Small intestine (tissue), 7 donors: ENCODE data around the gene FUOM. TPM values are rescaled to one million over a fixed set of nuclear protein-coding genes. Genes with fewer than 3 reads are reported as not detected.

Experiments
- DNase-seq, 2 donors: peaks; one replicate each; pipeline versions ENCODE4 v3.0.0 to v3.0.0-alpha.2; 2013
- FAIRE-seq: peaks from 2 replicates; lab custom pipeline; 2012; peaks lifted over from hg19 to GRCh38; lab: Jason Lieb, UNC
- H3K27ac ChIP-seq, 3 donors: one replicate each; pipeline ENCODE4 v1.5.1; 2013; ENCODE audit warnings: low read length in 2 of 3, mild to moderate bottlenecking in 2 of 3, control low read depth in 1 of 3, inconsistent platforms in 1 of 3, low read depth in 1 of 3, moderate library complexity in 1 of 3
- H3K27me3 ChIP-seq, 3 donors: one replicate each; pipeline ENCODE4 v1.6.1; 2013; ENCODE audit warnings: low read length in 3 of 3, inconsistent platforms in 1 of 3; ENCODE audit not compliant: control insufficient read depth in 3 of 3, insufficient read depth in 3 of 3
- H3K36me3 ChIP-seq, 3 donors: one replicate each; pipeline ENCODE4 v1.6.1; 2013; ENCODE audit warnings: low read length in 3 of 3, inconsistent platforms in 1 of 3, low read depth in 1 of 3, mild to moderate bottlenecking in 1 of 3, moderate library complexity in 1 of 3; ENCODE audit not compliant: control insufficient read depth in 3 of 3, insufficient read depth in 2 of 3
- H3K4me1 ChIP-seq, 3 donors: one replicate each; pipeline ENCODE4 v1.6.1; 2013; ENCODE audit warnings: low read length in 2 of 3, inconsistent platforms in 1 of 3, low read depth in 1 of 3, mild to moderate bottlenecking in 1 of 3, moderate library complexity in 1 of 3; ENCODE audit not compliant: control insufficient read depth in 3 of 3, insufficient read depth in 2 of 3
- H3K4me3 ChIP-seq, 3 donors: one replicate each; pipeline ENCODE4 v1.5.1; 2013; ENCODE audit warnings: low read length in 3 of 3, control low read depth in 1 of 3, inconsistent platforms in 1 of 3, low read depth in 1 of 3, mild to moderate bottlenecking in 1 of 3, moderate library complexity in 1 of 3
- H3K9me3 ChIP-seq, 2 donors: one replicate each; pipeline ENCODE4 v1.6.1; 2013; ENCODE audit warnings: low read depth in 1 of 2, low read length in 1 of 2; ENCODE audit not compliant: control insufficient read depth in 2 of 2, insufficient read depth in 1 of 2
- WGBS, 3 donors: extraction: QIAGEN DNeasy Blood & Tissue Kit; methylation state at CpG; one replicate each; pipeline ENCODE4 v1.1.7; 2013; 5-methylcytosine and 5-hydroxymethylcytosine counted together
- polyA plus RNA-seq, 4 donors: library from polyadenylated mRNA; stranded (reverse) in 3 of 4; unstranded in 1 of 4; fragments of 200-250 nt in 3 of 4; fragments of 120-200 nt in 1 of 4; gene quantifications; one replicate each; pipeline versions ENCODE4 v1.2.1 to v1.2.3, GENCODE V29; 2013
- donor health status: healthy with polysubstance abuse.
- donor health status: control.
- donor health status: control.
- donor health status: Bipolar disorder and iron deficiency.
- donor health status: healthy.

Gene FUOM
- polyA plus RNA-seq, 4 donors = 62.5 to 320 (median 165) TPM

- Histone ChIP-seq H3K27me3 (peaks cover 9 to 76% (median 36%) of the 10 kb centered on the region in 3 donors), H3K36me3 (no peaks in the 10 kb centered on the region), H3K9me3 (no peaks in the 10 kb centered on the region), H3K4me3 (no peak overlapping the region), H3K4me1 (peaks cover 0 to 9% (median 0%) of the 10 kb centered on the region in 3 donors), H3K27ac (no peak overlapping the region)
- no peak for FAIRE-seq
- 79 to 82% (median 80%) methylated on average over 30 of the region's 30 CpGs for WGBS, 3 donors
- DNase-seq = no peak
These were observed 24.7 kb downstream of the FUOM start for GRCh38 chr10:133332936-133333699.

GRCh38 chr10:133329491-133330202 lies 28.2 kb downstream of the FUOM start:
- WGBS, 3 donors = 8 to 10% (median 10%) methylated on average over 34 to 37 of the region's 37 CpGs
- FAIRE-seq = no peak
- Histone ChIP-seq H3K9me3 (peaks cover 0 to 2% of the 10 kb centered on the region in 2 donors), H3K36me3 (no peaks in the 10 kb centered on the region), H3K27ac (no peak overlapping the region), H3K4me3 (peak overlapping the region in 1 of 3 donors; percentile 9), H3K27me3 (peaks cover 3 to 76% (median 41%) of the 10 kb centered on the region in 3 donors), H3K4me1 (peaks cover 0 to 13% (median 2%) of the 10 kb centered on the region in 3 donors)
- peak; percentile 83 to 91 for DNase-seq

GRCh38 chr10:133328358-133329343 lies 29.2 kb downstream of the FUOM start:
- Histone ChIP-seq H3K27ac (no peak overlapping the region), H3K36me3 (no peaks in the 10 kb centered on the region), H3K9me3 (peaks cover 0 to 2% of the 10 kb centered on the region in 2 donors), H3K27me3 (peaks cover 3 to 72% (median 37%) of the 10 kb centered on the region in 3 donors), H3K4me3 (no peak overlapping the region), H3K4me1 (peaks cover 0 to 13% (median 3%) of the 10 kb centered on the region in 3 donors)
- FAIRE-seq (no peak), DNase-seq (no peak)
- 48 to 75% (median 67%) methylated on average over 14 to 15 of the region's 15 CpGs for WGBS, 3 donors

- Histone ChIP-seq H3K9me3 (peaks cover 0 to 2% of the 10 kb centered on the region in 2 donors), H3K27me3 (peaks cover 3 to 65% (median 34%) of the 10 kb centered on the region in 3 donors), H3K36me3 (no peaks in the 10 kb centered on the region), H3K4me3 (no peak overlapping the region), H3K4me1 (peaks cover 0 to 13% (median 3%) of the 10 kb centered on the region in 3 donors), H3K27ac (no peak overlapping the region)
- no peak for DNase-seq
- 27 to 53% (median 32%) methylated on average over 11 to 12 of the region's 12 CpGs for WGBS, 3 donors
- no peak for FAIRE-seq
These were observed 30.0 kb downstream of the FUOM start for GRCh38 chr10:133327651-133328357.

- FAIRE-seq (no peak), DNase-seq (no peak)
- 27 to 37% (median 28%) methylated on average over 27 to 28 of the region's 28 CpGs for WGBS, 3 donors
- Histone ChIP-seq H3K4me1 (peaks cover 0 to 13% (median 3%) of the 10 kb centered on the region in 3 donors), H3K36me3 (no peaks in the 10 kb centered on the region), H3K4me3 (no peak overlapping the region), H3K9me3 (peaks cover 0 to 2% of the 10 kb centered on the region in 2 donors), H3K27me3 (peaks cover 3 to 59% (median 31%) of the 10 kb centered on the region in 3 donors), H3K27ac (no peak overlapping the region)
These were observed 30.8 kb downstream of the FUOM start for GRCh38 chr10:133326745-133327650.

- 26 to 36% (median 34%) methylated on average over 9 of the region's 9 CpGs for WGBS, 3 donors
- no peaks in the 10 kb centered on the region for H3K36me3 ChIP-seq
- peaks cover 3 to 54% (median 31%) of the 10 kb centered on the region in 3 donors for H3K27me3 ChIP-seq
- H3K4me3 ChIP-seq = peak overlapping the region in 1 of 3 donors; percentile 41
- H3K9me3 ChIP-seq = peaks cover 0 to 2% of the 10 kb centered on the region in 2 donors
- peaks cover 0 to 13% (median 3%) of the 10 kb centered on the region in 3 donors for H3K4me1 ChIP-seq
- FAIRE-seq (no peak), DNase-seq (no peak)
- H3K27ac ChIP-seq = no peak overlapping the region
These were observed 31.6 kb downstream of the FUOM start for GRCh38 chr10:133326223-133326551.
